ENCODE results near the gene CFAP57.

GRCh38 chr1:43234267-43234666 is 62.1 kb downstream of the CFAP57 start:
- TF ChIP-seq CTCF (IDR thresholded peaks at IDR 0.05; ENCODE audit: poor library complexity, severe bottlenecking) (no peak), EZH2 (IDR thresholded peaks at IDR 0.05; ENCODE audit: borderline replicate concordance, insufficient read depth, low read length, poor library complexity, severe bottlenecking) (no peak), TAF1 (IDR thresholded peaks at IDR 0.05; ENCODE audit: low read depth) (no peak), RAD21 (conservative IDR thresholded peaks at IDR 0.05) (no peak), MXI1 (conservative IDR thresholded peaks at IDR 0.05; ENCODE audit: poor library complexity, severe bottlenecking) (no peak), POLR2AphosphoS5 (IDR thresholded peaks at IDR 0.05) (no peak), EP300 (conservative IDR thresholded peaks at IDR 0.05; ENCODE audit: poor library complexity, severe bottlenecking) (no peak), REST (IDR thresholded peaks at IDR 0.05; ENCODE audit: borderline replicate concordance) (no peak), SMC3 (conservative IDR thresholded peaks at IDR 0.05; ENCODE audit: poor library complexity) (no peak)

Data from neural cell (in vitro differentiated cells).